ENCODE data around the gene DPEP3.

DPEP3 gene

GRCh38 chr16:67934306-67935100, 45.8 kb downstream of the DPEP3 start:
- no peak for DNase-seq (ENCODE audit: low read depth)
- peak overlapping the region; percentile 98 for H3K4me3 ChIP-seq (ENCODE audit: low read length)
- TF ChIP-seq, protein P1, sequence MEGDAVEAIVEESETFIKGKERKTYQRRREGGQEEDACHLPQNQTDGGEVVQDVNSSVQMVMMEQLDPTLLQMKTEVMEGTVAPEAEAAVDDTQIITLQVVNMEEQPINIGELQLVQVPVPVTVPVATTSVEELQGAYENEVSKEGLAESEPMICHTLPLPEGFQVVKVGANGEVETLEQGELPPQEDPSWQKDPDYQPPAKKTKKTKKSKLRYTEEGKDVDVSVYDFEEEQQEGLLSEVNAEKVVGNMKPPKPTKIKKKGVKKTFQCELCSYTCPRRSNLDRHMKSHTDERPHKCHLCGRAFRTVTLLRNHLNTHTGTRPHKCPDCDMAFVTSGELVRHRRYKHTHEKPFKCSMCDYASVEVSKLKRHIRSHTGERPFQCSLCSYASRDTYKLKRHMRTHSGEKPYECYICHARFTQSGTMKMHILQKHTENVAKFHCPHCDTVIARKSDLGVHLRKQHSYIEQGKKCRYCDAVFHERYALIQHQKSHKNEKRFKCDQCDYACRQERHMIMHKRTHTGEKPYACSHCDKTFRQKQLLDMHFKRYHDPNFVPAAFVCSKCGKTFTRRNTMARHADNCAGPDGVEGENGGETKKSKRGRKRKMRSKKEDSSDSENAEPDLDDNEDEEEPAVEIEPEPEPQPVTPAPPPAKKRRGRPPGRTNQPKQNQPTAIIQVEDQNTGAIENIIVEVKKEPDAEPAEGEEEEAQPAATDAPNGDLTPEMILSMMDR (conservative IDR thresholded peaks at IDR 0.05; ENCODE audit: low read length), result no peak

DNA sequence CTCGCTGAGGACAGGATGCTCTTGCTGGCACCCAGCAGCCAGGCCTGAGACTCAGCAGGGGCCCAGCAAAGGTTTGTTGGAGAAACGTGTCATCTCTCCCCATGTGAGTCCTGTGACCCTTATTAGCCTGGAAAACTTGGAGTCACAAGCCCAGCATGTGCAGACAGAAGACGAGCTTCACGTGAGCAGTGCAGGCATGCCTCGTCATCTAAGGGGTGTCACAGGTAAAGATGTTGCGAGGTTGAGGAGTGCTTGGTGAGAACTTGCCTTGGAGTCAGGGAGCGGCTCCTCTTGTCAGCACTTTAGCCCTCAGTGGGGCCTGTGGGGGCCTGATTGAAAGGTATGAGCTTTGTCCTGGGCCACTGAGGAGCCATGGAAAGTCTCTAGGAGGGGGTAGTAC, 46.5 kb downstream of the DPEP3 start:
- TF ChIP-seq, protein P1 (conservative IDR thresholded peaks at IDR 0.05; ENCODE audit: low read length), result no peak
- no peak overlapping the region for H3K4me3 ChIP-seq (ENCODE audit: low read length)
- DNase-seq (ENCODE audit: low read depth), result no peak

- TF ChIP-seq, protein P1 (conservative IDR thresholded peaks at IDR 0.05; ENCODE audit: low read length), result no peak
- no peak for DNase-seq (ENCODE audit: low read depth)
- H3K4me3 ChIP-seq (ENCODE audit: low read length), result no peak overlapping the region
These were observed 47.8 kb downstream of the DPEP3 start for GRCh38 chr16:67932462-67932840.

GRCh38 chr16:67931712-67932461, 48.4 kb downstream of the DPEP3 start, which contains the start of gene CTRL:
CTRL (minus strand) TSS chr16:67931862; CDS start chr16:67931852, 10 bp downstream.
- H3K4me3 ChIP-seq (ENCODE audit: low read length), result no peak within 1 kb of the TSS
- TF ChIP-seq, protein P1 (conservative IDR thresholded peaks at IDR 0.05; ENCODE audit: low read length), result peak; percentile 28
- no peak for DNase-seq (ENCODE audit: low read depth)

- no peak for DNase-seq (ENCODE audit: low read depth)
These were observed 49.6 kb downstream of the DPEP3 start for GRCh38 chr16:67930678-67931211.

GRCh38 chr16:67930191-67930590, 50.1 kb downstream of the DPEP3 start:
- H3K4me3 ChIP-seq (ENCODE audit: low read length), result no peak overlapping the region
- no peak for DNase-seq (ENCODE audit: low read depth)
- TF ChIP-seq, protein P1 (conservative IDR thresholded peaks at IDR 0.05; ENCODE audit: low read length), result no peak

More at GRCh38 chr16:67930678-67931211, 49.6 kb downstream of the DPEP3 start:
- TF ChIP-seq, protein P1 (conservative IDR thresholded peaks at IDR 0.05; ENCODE audit: low read length), result no peak
- no peak overlapping the region for H3K4me3 ChIP-seq (ENCODE audit: low read length)
